ENCODE data around the gene TMCC3.

TMCC3 gene

DNA sequence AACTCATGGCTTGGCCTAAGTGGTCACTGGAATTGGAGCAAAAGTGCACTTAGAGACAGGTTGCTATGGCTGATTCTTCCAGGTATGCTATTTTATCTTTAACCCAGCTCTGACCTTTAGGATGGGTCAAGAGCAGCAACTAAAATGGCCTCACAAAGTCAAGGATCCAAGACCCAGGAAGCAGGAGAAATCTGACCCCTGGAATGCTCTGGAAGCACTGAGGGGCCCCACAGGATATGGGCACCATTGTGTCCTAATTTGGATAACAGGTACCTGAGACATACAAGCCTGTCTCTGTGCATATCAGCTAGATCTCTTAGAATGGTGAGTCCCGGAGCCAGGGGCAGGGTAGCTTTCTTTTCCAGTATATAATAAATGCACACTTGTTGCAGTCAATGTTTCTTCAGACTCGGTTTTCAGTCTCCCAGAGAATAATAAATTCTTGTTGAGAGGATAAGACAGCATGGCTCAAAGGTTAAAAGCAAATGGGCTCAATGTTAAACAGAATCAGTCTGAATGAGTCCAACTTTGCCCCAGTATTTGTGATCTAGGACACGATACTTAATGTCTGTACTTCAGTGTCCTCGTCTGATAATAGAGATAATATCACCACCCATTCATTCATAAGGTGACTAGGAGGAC lies 29.3 kb upstream of the TMCC3 start:
- ATAC-seq (replicated peaks): no peak
- Mint-ChIP-seq H3K4me3 (no peak overlapping the region), H3K27ac (no peak overlapping the region), H3K4me1 (peaks cover 27 to 51% of the 10 kb centered on the region in 2 donors), H3K36me3 (peaks cover 9 to 44% of the 10 kb centered on the region in 2 donors), H3K27me3 (no peaks in the 10 kb centered on the region), H3K9me3 (peaks cover 3 to 4% of the 10 kb centered on the region in 2 donors)
- DNase-seq: no peak

DNA sequence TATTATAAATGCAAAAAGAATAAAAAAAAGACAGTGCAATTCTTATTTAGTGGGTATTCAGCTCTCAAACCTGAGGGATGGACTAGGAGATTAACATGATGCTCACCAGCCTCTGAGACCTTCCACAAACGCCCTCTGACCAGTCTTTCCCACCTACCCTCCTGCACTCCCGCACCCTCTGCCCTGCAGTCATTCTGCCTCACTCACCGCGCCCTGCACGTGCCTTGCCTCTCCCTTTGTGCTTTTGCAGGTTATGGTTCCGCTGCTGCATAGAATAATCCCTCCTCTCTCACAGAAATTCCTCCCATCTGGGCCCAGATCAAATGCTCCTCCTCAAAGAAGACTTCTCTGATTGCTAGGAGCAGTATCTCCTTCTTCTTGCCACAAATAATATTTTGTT lies 28.5 kb upstream of the TMCC3 start:
- Mint-ChIP-seq H3K27ac (no peak overlapping the region), H3K4me1 (peaks cover 29 to 53% of the 10 kb centered on the region in 2 donors), H3K36me3 (peaks cover 9 to 40% of the 10 kb centered on the region in 2 donors), H3K4me3 (no peak overlapping the region), H3K27me3 (no peaks in the 10 kb centered on the region), H3K9me3 (peaks cover 3 to 4% of the 10 kb centered on the region in 2 donors)
- no peak for ATAC-seq (replicated peaks)
- no peak for DNase-seq

DNA sequence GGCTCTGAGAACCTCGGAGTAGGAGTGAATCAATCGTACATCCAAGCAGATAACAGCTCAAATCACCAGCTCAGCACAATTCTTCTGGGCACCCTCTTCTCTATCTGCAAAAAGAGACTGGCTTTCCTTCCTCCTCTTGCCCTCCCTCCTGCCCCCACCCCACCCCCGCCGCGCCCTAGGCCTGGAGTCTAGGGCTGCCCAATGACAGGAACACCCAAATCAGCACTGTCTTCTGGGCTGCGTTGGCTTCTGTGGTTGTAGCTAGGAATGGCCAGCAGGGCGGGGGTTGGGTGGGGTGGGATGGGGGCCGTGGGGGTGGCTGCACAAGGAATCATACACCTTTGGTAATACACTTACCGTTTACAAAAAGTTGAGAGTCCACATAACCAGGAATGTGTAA lies 28.0 kb upstream of the TMCC3 start:
- Mint-ChIP-seq H3K4me1 (peaks cover 28 to 49% of the 10 kb centered on the region in 2 donors), H3K36me3 (peaks cover 9 to 39% of the 10 kb centered on the region in 2 donors), H3K27me3 (no peaks in the 10 kb centered on the region), H3K4me3 (no peak overlapping the region), H3K27ac (no peak overlapping the region), H3K9me3 (peaks cover 3 to 4% of the 10 kb centered on the region in 2 donors)
- DNase-seq: no peak
- no peak for ATAC-seq (replicated peaks)

DNA sequence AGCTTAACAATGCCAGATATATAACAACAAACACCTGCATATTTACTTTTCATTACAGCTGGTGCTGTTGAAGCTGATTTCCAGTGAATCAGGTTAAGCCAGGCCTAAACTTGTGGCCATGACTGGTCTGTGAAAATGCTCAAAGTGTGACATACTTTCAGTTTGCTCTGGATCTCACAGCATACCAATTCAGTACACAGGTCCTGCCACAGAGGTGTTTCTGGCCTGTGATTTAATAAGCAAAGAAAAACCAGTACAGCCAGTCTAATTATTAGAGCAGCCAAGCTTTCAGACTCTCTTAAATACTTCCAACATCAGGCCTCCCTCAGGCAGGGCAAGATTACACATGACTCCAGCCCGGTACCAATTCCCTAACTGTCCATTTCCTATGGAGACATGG lies 27.4 kb upstream of the TMCC3 start:
- DNase-seq (no peak), ATAC-seq (replicated peaks) (peak; percentile 26 to 51)
- H3K4me3 Mint-ChIP-seq: no peak overlapping the region
- H3K36me3 Mint-ChIP-seq: peaks cover 9 to 35% of the 10 kb centered on the region in 2 donors
- peaks cover 3 to 4% of the 10 kb centered on the region in 2 donors for H3K9me3 Mint-ChIP-seq
- H3K27me3 Mint-ChIP-seq: no peaks in the 10 kb centered on the region
- H3K27ac Mint-ChIP-seq: no peak overlapping the region
- H3K4me1 Mint-ChIP-seq: peaks cover 26 to 43% of the 10 kb centered on the region in 2 donors

DNA sequence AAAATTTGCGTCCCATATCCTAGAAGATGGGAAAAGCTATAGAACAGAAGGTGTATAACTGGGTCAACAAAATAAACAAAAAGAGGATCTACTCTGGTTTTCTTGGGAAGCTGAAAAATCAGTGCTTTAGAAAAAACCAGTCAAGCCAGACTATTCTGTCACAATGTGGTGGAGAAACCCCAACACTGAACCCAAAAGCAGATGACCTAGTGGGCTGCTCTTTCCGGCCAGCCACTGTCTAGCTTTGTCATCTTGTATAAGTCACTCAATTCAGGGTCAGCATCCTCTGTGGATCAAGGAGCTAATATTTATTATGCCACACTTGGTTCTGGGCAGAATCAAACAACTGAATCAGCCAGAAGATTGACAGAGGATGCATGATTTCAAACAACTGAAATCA lies 26.6 kb upstream of the TMCC3 start:
- ATAC-seq (replicated peaks) (no peak), DNase-seq (no peak)
- Mint-ChIP-seq H3K9me3 (peaks cover 3 to 4% of the 10 kb centered on the region in 2 donors), H3K27ac (no peak overlapping the region), H3K27me3 (no peaks in the 10 kb centered on the region), H3K4me1 (peaks cover 24 to 36% of the 10 kb centered on the region in 2 donors), H3K36me3 (peaks cover 9 to 39% of the 10 kb centered on the region in 2 donors), H3K4me3 (no peak overlapping the region)

DNA sequence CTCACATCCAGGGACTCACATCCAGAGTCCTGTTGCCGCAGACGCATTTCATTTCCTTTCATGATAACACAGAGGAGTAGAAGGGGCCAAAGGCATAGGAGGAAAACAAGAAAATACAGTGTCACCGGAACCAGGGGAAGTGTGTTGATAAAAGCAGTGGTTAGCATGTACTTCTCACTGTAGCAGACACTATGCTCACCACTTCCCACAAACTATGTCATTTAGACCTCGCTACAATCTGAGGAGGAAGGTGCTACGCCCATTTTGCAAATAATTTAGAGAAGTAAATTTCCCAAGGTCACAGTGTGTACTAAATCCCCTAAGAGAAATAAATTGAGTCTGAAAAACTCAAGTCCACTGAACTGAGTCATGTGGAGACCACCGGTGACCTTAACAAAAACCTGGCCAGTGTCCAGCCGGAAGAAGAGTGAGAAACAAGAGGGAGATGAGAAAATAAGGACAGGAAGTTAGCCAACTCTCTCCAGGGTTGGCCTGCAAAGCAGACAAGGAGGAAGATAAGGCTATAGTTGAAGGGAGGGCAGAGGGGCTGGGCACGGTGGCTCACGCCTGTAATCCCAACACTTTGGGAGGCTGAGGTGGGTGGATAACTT lies 25.8 kb upstream of the TMCC3 start:
- H3K36me3 Mint-ChIP-seq: peaks cover 9 to 35% of the 10 kb centered on the region in 2 donors
- peaks cover 3 to 4% of the 10 kb centered on the region in 2 donors for H3K9me3 Mint-ChIP-seq
- peaks cover 26 to 40% of the 10 kb centered on the region in 2 donors for H3K4me1 Mint-ChIP-seq
- H3K27ac Mint-ChIP-seq: peak overlapping the region; percentile 85
- DNase-seq: peak; percentile 23
- no peaks in the 10 kb centered on the region for H3K27me3 Mint-ChIP-seq
- H3K4me3 Mint-ChIP-seq: peak overlapping the region; percentile 61 to 64
- ATAC-seq (replicated peaks): peak; percentile 92 to 95

DNA sequence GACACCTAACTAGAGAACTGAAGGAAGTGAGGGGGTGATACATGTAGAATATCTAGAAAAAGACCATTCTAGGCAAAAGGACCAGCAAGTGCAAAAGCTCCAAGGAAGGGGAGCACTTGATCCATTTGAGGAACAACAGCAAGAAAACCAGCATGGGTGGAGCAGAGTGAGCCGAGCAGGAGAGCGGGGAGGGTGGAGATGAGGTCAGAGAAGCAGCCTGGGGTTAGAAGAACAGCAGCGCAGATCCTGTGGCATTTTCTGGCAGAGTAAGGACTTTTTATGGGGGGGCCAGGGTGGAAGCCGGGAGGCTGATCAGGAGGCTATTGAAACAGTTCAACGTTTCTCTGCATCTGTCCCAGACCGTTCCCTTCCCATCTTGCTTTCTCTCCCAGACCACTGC lies 24.5 kb upstream of the TMCC3 start:
- ATAC-seq (replicated peaks) (no peak), DNase-seq (no peak)
- peak overlapping the region in 1 of 2 donors; percentile 39 for H3K4me3 Mint-ChIP-seq
- H3K27ac Mint-ChIP-seq: no peak overlapping the region
- no peaks in the 10 kb centered on the region for H3K9me3 Mint-ChIP-seq
- peaks cover 3 to 37% of the 10 kb centered on the region in 2 donors for H3K36me3 Mint-ChIP-seq
- no peaks in the 10 kb centered on the region for H3K27me3 Mint-ChIP-seq
- H3K4me1 Mint-ChIP-seq: peaks cover 29 to 47% of the 10 kb centered on the region in 2 donors

DNA sequence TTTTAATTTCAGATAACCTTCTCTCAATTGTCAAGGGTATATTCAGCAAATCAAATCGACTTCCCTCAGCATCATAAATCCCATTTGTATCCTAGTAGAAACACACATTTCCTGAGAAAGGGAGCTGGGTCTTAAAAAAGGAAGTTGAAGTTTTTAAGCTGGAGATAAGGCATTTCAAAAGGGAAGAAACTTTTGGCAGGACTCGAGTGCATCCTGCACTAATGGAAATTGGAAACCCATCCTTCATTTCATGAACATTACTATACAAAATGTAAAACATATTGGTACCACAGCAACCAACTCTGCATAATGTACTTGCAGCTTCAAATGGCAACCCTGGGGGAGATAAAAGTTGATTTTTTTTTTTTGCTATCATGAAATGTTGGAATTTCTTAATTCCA lies 23.7 kb upstream of the TMCC3 start:
- DNase-seq (no peak), ATAC-seq (replicated peaks) (no peak)
- no peak overlapping the region for H3K27ac Mint-ChIP-seq
- peaks cover 3 to 37% of the 10 kb centered on the region in 2 donors for H3K36me3 Mint-ChIP-seq
- no peaks in the 10 kb centered on the region for H3K9me3 Mint-ChIP-seq
- no peaks in the 10 kb centered on the region for H3K27me3 Mint-ChIP-seq
- H3K4me3 Mint-ChIP-seq: no peak overlapping the region
- H3K4me1 Mint-ChIP-seq: peaks cover 30 to 47% of the 10 kb centered on the region in 2 donors

DNA sequence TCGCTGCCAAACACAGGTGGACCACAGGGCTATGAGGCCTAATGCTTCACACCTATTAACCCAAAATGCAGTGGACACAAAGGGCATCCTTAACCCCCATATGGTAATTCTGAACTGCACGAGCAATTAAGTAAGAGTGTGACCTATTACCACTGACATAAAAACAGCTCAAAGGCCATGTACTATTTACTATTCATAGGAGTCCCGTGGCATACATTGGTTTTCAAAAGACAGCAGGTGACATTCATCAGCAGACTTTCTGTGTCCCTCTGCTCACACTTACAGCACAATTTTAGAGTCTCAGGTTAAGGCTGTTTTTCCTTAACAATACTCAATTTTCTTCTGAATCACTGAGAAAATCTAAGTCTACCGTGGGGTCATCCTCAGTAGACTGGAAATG lies 23.1 kb upstream of the TMCC3 start:
- Mint-ChIP-seq H3K4me1 (peaks cover 27 to 47% of the 10 kb centered on the region in 2 donors), H3K9me3 (no peaks in the 10 kb centered on the region), H3K27me3 (no peaks in the 10 kb centered on the region), H3K4me3 (no peak overlapping the region), H3K36me3 (peaks cover 3 to 33% of the 10 kb centered on the region in 2 donors), H3K27ac (no peak overlapping the region)
- ATAC-seq (replicated peaks): no peak
- DNase-seq: no peak

DNA sequence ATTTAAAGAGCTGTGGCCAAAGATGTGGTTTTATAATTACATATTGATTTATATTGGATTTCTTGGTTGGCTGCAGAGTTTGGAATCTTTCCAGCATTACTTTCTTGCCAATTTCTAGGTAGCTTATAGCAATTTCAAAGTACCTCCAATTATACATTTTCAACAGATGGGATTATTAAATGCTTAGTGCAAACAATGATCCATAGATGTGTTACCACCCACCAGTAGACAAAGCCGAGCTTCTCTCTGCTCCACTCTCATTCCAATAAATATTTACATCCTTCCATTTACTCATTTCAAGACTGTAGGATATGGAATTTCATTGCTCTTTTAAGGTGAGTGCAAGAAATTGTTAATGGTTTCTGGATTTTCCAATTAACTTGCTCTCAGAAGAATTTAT lies 21.6 kb upstream of the TMCC3 start:
- no peak for ATAC-seq (replicated peaks)
- DNase-seq: no peak
- peaks cover 3 to 33% of the 10 kb centered on the region in 2 donors for H3K36me3 Mint-ChIP-seq
- no peak overlapping the region for H3K27ac Mint-ChIP-seq
- H3K4me1 Mint-ChIP-seq: peaks cover 18 to 33% of the 10 kb centered on the region in 2 donors
- H3K27me3 Mint-ChIP-seq: no peaks in the 10 kb centered on the region
- H3K9me3 Mint-ChIP-seq: no peaks in the 10 kb centered on the region
- H3K4me3 Mint-ChIP-seq: no peak overlapping the region

DNA sequence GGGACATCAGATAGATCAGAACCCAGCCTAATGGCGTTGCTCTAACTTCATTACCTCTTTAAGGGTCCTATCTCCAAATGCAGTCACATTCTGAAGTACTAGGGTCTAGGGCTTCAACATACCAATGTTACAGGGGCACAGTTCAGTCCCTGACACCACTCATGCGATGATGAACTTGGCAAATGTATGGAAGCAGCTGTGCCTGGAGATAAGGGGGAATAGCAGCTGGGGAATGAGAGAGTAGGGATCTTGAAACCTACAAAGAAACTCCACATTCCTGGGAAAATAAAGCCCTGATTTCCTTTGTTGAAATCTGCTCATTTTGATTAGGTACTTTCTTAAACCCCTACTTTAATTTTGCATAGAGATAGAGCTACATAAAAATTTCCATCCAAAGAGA lies 20.5 kb upstream of the TMCC3 start:
- DNase-seq (no peak), ATAC-seq (replicated peaks) (no peak)
- peaks cover 12 to 23% of the 10 kb centered on the region in 2 donors for H3K4me1 Mint-ChIP-seq
- no peaks in the 10 kb centered on the region for H3K9me3 Mint-ChIP-seq
- H3K4me3 Mint-ChIP-seq: no peak overlapping the region
- H3K27ac Mint-ChIP-seq: no peak overlapping the region
- peaks cover 7 to 33% of the 10 kb centered on the region in 2 donors for H3K36me3 Mint-ChIP-seq
- H3K27me3 Mint-ChIP-seq: no peaks in the 10 kb centered on the region

DNA sequence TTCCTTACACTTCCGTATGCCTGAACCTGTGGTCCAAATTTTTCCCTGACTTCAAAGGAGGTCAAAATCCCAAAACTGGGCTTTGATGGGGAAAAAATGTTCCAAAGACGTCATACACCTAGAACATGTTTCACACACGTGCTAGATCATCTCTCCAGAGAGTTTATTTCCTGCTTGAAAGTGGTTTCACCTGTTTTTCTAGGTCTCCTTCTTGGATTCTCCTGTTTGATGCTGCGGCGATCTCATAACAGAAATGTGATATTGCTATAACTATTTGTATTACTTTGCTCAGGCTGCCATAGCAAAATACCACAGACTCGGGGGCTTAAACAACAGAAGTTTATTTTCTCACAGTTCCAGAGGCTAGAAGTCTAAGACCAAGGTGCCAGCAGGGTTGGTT lies 19.7 kb upstream of the TMCC3 start:
- H3K27ac Mint-ChIP-seq: no peak overlapping the region
- ATAC-seq (replicated peaks): no peak
- peaks cover 9 to 17% of the 10 kb centered on the region in 2 donors for H3K4me1 Mint-ChIP-seq
- DNase-seq: no peak
- no peaks in the 10 kb centered on the region for H3K9me3 Mint-ChIP-seq
- no peaks in the 10 kb centered on the region for H3K27me3 Mint-ChIP-seq
- H3K4me3 Mint-ChIP-seq: no peak overlapping the region
- peaks cover 5 to 30% of the 10 kb centered on the region in 2 donors for H3K36me3 Mint-ChIP-seq

DNA sequence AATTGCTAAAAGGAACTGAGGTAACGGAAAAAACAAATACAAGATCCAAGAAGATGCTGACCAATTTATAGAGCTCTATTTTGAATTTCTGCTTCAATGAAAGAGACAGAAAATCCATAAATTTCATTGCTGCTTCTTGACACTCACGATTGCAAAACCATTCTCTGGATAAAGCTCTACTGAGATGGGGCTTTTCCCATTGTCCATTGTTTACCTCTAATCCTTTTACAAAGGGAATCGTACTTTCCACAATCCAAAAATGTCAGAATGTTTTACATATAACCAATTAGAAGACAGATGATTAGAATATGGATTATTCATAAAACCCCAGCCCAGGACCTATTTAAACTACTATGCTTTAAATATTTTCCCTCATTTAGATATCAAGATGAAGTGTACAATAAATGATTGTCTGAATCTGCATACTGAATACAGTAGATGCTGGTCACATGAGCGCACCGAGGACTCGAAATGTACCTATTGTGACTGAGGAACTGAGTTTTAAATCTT lies 16.7 kb upstream of the TMCC3 start:
- DNase-seq: no peak
- Mint-ChIP-seq H3K36me3 (peaks cover 5 to 22% of the 10 kb centered on the region in 2 donors), H3K27ac (no peak overlapping the region), H3K4me1 (peaks cover 14 to 24% of the 10 kb centered on the region in 2 donors), H3K9me3 (no peaks in the 10 kb centered on the region), H3K27me3 (no peaks in the 10 kb centered on the region), H3K4me3 (no peak overlapping the region)
- ATAC-seq (replicated peaks): no peak

DNA sequence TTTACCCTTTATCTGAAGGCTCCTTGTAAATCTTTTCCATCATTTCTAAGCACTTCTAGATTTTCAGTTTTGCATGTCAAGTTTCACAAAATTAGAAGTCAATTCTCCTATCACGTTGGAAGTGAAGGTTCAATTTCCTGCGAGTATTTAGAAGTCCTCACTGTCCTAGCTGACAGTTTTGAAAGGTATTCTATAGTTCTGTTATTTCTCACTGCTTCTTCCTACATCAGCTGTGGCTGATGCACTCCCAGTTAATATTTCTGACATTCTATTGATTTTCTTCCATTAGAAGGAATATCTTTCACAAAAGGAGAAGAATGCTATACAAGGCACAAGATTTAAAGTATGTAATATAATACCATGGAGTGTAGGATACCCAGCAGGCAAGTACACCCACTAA lies 15.8 kb upstream of the TMCC3 start:
- H3K4me1 Mint-ChIP-seq: peaks cover 13 to 20% of the 10 kb centered on the region in 2 donors
- H3K4me3 Mint-ChIP-seq: no peak overlapping the region
- ATAC-seq (replicated peaks) (no peak), DNase-seq (no peak)
- peaks cover 5 to 24% of the 10 kb centered on the region in 2 donors for H3K36me3 Mint-ChIP-seq
- H3K27me3 Mint-ChIP-seq: no peaks in the 10 kb centered on the region
- H3K27ac Mint-ChIP-seq: peak overlapping the region; percentile 20
- no peaks in the 10 kb centered on the region for H3K9me3 Mint-ChIP-seq

DNA sequence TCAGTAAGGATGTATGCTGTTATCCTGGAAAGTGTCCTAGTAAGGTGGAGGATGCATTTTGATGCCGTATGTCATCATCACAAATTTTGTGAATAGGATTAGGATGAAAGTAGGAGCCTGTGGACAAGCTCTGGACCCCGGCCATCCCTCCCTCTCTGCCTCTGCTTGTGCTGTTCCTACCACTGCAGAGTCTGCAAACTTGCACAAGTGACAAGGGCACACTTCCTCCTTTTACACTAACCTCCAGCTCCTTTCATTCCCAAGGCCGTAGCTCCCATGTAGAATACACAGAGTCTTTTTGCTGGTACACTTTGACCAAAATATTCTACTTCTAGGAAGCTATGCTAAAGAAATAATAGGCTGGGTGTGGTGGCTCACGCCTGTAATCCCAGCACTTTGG lies 13.3 kb upstream of the TMCC3 start:
- Mint-ChIP-seq H3K27ac (no peak overlapping the region), H3K4me3 (no peak overlapping the region), H3K9me3 (no peaks in the 10 kb centered on the region), H3K27me3 (no peaks in the 10 kb centered on the region), H3K36me3 (peaks cover 11 to 21% of the 10 kb centered on the region in 2 donors), H3K4me1 (peaks cover 13 to 16% of the 10 kb centered on the region in 2 donors)
- DNase-seq: no peak
- no peak for ATAC-seq (replicated peaks)

All from stimulated activated naive B cell treated with anti-CD40 and anti-IgM and Interleukin-4, amounts not matched to agents 10 μg/mL and 1 μg/mL and 100 μg/mL, for 72 hours (primary cell).